ENCODE measurements around the gene CRYBA1.

CRYBA1 gene

DNA sequence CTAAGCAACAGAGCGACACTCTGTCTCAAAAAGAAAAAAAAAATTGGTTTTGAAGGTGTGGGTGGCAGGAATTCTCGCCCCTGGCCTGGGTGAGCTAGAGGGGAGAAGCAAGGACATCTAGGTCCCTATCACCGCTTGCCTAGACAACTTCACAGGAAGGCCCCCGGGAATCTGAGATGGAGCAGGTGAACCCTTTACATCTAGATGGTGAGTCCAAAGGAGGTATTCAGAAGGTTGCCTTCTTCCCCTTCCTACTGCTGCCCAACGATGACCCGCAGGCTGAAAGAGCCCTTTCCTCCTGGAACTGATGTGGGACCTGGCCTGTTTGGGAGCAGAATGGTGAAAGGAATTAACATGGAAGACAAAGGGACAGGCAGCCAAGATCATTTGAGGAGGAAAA lies 1.3 kb upstream of the CRYBA1 start:
- DNase-seq, result no peak
- Histone ChIP-seq H3K27ac (ENCODE audit: low read length, poor library complexity, severe bottlenecking) (no peak overlapping the region), H3K4me3 (ENCODE audit: insufficient read depth in 1 of 2, low read depth in 1 of 2, low read length in 2 of 2) (no peak overlapping the region), H2BK5ac (ENCODE audit: low read depth, low read length, poor library complexity, severe bottlenecking) (no peak overlapping the region), H3K79me1 (replicated peaks; ENCODE audit: low read length, poor library complexity, severe bottlenecking) (no peaks in the 10 kb centered on the region), H3K4me1 (ENCODE audit: control insufficient read depth, insufficient read depth, low read depth, low read length) (peaks cover 20% of the 10 kb centered on the region), H2BK120ac (ENCODE audit: low read depth, low read length) (no peak overlapping the region), H2AK5ac (ENCODE audit: low read length, severe bottlenecking) (peak overlapping the region; percentile 7), H4K91ac (ENCODE audit: low read length) (no peak overlapping the region), H3K18ac (ENCODE audit: low read depth in 1 of 2, low read length in 2 of 2) (no peak overlapping the region), H3K9me3 (ENCODE audit: control insufficient read depth, low read length) (no peaks in the 10 kb centered on the region), H3K27me3 (ENCODE audit: control insufficient read depth in 1 of 2, insufficient read depth in 1 of 2, low read length in 2 of 2) (no peaks in the 10 kb centered on the region), H4K8ac (ENCODE audit: low read length) (no peak overlapping the region), H3K36me3 (ENCODE audit: control insufficient read depth in 1 of 2, insufficient read depth in 2 of 2, low read depth in 1 of 2, low read length in 2 of 2) (no peaks in the 10 kb centered on the region), H2BK15ac (ENCODE audit: low read depth, poor library complexity, severe bottlenecking) (no peak overlapping the region), H3K4ac (ENCODE audit: low read depth in 1 of 2, low read length in 2 of 2) (no peak overlapping the region), H3K14ac (ENCODE audit: low read length in 2 of 2) (no peak overlapping the region), H3K4me2 (ENCODE audit: low read length, poor library complexity, severe bottlenecking) (no peak overlapping the region), H2AFZ (ENCODE audit: low read depth, low read length) (no peak overlapping the region), H3K23ac (ENCODE audit: low read length in 2 of 2) (no peak overlapping the region), H2BK12ac (ENCODE audit: low read length in 2 of 2) (peak overlapping the region in 1 of 2 experiments; percentile 4), H3K9ac (ENCODE audit: low read length) (no peak overlapping the region)
- 96% methylated on average over 6 of the region's 6 CpGs for WGBS

DNA sequence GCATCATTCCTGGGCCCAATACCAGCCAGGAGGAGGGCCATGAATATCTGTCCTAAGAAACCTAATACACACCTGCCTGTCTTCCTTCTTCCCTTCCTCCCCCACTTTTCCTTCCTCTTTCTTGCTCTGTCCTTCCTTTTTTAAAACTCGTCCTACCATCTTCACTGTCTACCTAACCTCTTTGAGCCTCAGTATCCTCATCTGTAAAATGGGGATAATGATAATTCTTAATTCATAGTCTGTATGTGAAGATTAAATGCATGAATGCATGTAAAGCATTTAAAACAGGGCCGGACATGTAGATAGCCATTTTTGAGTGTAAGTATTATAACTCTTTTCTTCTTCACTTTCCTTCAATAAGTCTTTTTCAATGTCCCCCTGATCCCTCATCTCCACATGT lies 560 bp downstream of the CRYBA1 start:
- no peak overlapping the region for H2BK15ac ChIP-seq (ENCODE audit: low read depth, poor library complexity, severe bottlenecking)
- no peak for DNase-seq
- WGBS, result no CpG with 5 or more reads among the region's 2 CpGs
- no peak overlapping the region for H2BK12ac ChIP-seq (ENCODE audit: low read length in 2 of 2)
- H3K18ac ChIP-seq (ENCODE audit: low read depth in 1 of 2, low read length in 2 of 2), result no peak overlapping the region
- no peak overlapping the region for H3K14ac ChIP-seq (ENCODE audit: low read length in 2 of 2)
- no peak overlapping the region for H4K8ac ChIP-seq (ENCODE audit: low read length)
- H3K9ac ChIP-seq (ENCODE audit: low read length), result no peak overlapping the region
- no peak overlapping the region for H2BK120ac ChIP-seq (ENCODE audit: low read depth, low read length)
- H3K4ac ChIP-seq (ENCODE audit: low read depth in 1 of 2, low read length in 2 of 2), result no peak overlapping the region
- no peak overlapping the region for H3K23ac ChIP-seq (ENCODE audit: low read length in 2 of 2)
- H3K4me3 ChIP-seq (ENCODE audit: insufficient read depth in 1 of 2, low read depth in 1 of 2, low read length in 2 of 2), result no peak overlapping the region
- no peak overlapping the region for H3K27ac ChIP-seq (ENCODE audit: low read length, poor library complexity, severe bottlenecking)
- no peaks in the 10 kb centered on the region for H3K27me3 ChIP-seq (ENCODE audit: control insufficient read depth in 1 of 2, insufficient read depth in 1 of 2, low read length in 2 of 2)
- no peak overlapping the region for H2AFZ ChIP-seq (ENCODE audit: low read depth, low read length)
- H3K36me3 ChIP-seq (ENCODE audit: control insufficient read depth in 1 of 2, insufficient read depth in 2 of 2, low read depth in 1 of 2, low read length in 2 of 2), result no peaks in the 10 kb centered on the region
- H3K4me1 ChIP-seq (ENCODE audit: control insufficient read depth, insufficient read depth, low read depth, low read length), result peaks cover 19% of the 10 kb centered on the region
- no peak overlapping the region for H3K4me2 ChIP-seq (ENCODE audit: low read length, poor library complexity, severe bottlenecking)
- H4K91ac ChIP-seq (ENCODE audit: low read length), result no peak overlapping the region
- H3K9me3 ChIP-seq (ENCODE audit: control insufficient read depth, low read length), result no peaks in the 10 kb centered on the region
- H3K79me1 ChIP-seq (replicated peaks; ENCODE audit: low read length, poor library complexity, severe bottlenecking), result no peaks in the 10 kb centered on the region
- H2AK5ac ChIP-seq (ENCODE audit: low read length, severe bottlenecking), result peak overlapping the region; percentile 57
- no peak overlapping the region for H2BK5ac ChIP-seq (ENCODE audit: low read depth, low read length, poor library complexity, severe bottlenecking)

DNA sequence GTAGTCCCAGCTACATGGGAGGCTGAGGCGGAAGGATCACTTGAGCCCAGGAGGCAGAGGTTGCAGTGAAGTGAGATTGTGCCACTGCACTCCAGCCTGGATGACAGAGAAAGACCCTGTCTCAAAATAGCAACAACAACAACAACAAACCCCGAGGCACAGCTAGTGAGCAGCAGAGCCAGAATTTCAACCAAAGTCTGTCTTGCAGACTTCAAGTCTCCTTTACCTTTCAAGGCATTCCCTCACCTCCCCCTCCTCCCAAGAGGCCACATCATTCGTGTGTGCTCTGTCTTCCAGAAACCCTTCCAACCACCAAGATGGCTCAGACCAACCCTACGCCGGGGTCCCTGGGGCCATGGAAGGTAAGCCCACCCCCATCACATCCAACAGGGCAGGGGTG lies 2.2 kb downstream of the CRYBA1 start:
- H3K36me3 ChIP-seq (ENCODE audit: control insufficient read depth in 1 of 2, insufficient read depth in 2 of 2, low read depth in 1 of 2, low read length in 2 of 2), result peaks cover 0 to 2% of the 10 kb centered on the region in 2 experiments
- no peak overlapping the region for H3K27ac ChIP-seq (ENCODE audit: low read length, poor library complexity, severe bottlenecking)
- no peak for DNase-seq
- no peak overlapping the region for H3K4me2 ChIP-seq (ENCODE audit: low read length, poor library complexity, severe bottlenecking)
- H4K91ac ChIP-seq (ENCODE audit: low read length), result no peak overlapping the region
- peak overlapping the region in 1 of 2 experiments; percentile 39 for H3K14ac ChIP-seq (ENCODE audit: low read length in 2 of 2)
- peak overlapping the region; percentile 83 for H2AK5ac ChIP-seq (ENCODE audit: low read length, severe bottlenecking)
- no peak overlapping the region for H3K4ac ChIP-seq (ENCODE audit: low read depth in 1 of 2, low read length in 2 of 2)
- H3K4me1 ChIP-seq (ENCODE audit: control insufficient read depth, insufficient read depth, low read depth, low read length), result peaks cover 17% of the 10 kb centered on the region
- H3K9ac ChIP-seq (ENCODE audit: low read length), result no peak overlapping the region
- H2BK120ac ChIP-seq (ENCODE audit: low read depth, low read length), result no peak overlapping the region
- H3K4me3 ChIP-seq (ENCODE audit: insufficient read depth in 1 of 2, low read depth in 1 of 2, low read length in 2 of 2), result no peak overlapping the region
- no peaks in the 10 kb centered on the region for H3K27me3 ChIP-seq (ENCODE audit: control insufficient read depth in 1 of 2, insufficient read depth in 1 of 2, low read length in 2 of 2)
- H3K23ac ChIP-seq (ENCODE audit: low read length in 2 of 2), result no peak overlapping the region
- no peak overlapping the region for H4K8ac ChIP-seq (ENCODE audit: low read length)
- H2AFZ ChIP-seq (ENCODE audit: low read depth, low read length), result no peak overlapping the region
- H2BK15ac ChIP-seq (ENCODE audit: low read depth, poor library complexity, severe bottlenecking), result no peak overlapping the region
- no peaks in the 10 kb centered on the region for H3K9me3 ChIP-seq (ENCODE audit: control insufficient read depth, low read length)
- no peaks in the 10 kb centered on the region for H3K79me1 ChIP-seq (replicated peaks; ENCODE audit: low read length, poor library complexity, severe bottlenecking)
- H2BK12ac ChIP-seq (ENCODE audit: low read length in 2 of 2), result no peak overlapping the region
- 94% methylated on average over 5 of the region's 5 CpGs for WGBS
- no peak overlapping the region for H2BK5ac ChIP-seq (ENCODE audit: low read depth, low read length, poor library complexity, severe bottlenecking)
- H3K18ac ChIP-seq (ENCODE audit: low read depth in 1 of 2, low read length in 2 of 2), result peak overlapping the region in 1 of 2 experiments; percentile 19

DNA sequence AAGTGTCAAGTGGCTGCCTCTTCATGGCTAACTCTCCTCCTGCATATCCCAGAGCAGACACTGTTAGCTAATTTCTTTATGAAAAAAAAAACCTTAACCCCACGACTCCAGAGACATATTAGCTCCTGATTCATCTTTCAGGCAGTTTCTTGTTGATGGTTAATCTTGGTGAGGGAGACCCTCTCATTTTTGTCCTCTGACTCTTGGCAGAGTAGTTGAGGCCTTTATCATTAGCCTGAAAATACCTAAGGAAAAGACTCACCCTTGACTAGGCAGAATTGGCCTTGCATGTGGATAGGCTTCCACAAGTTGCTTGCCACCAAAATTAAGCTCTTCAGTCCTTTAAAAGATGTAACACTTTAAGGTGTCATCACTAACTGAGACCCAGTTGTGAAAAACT lies 4.0 kb downstream of the CRYBA1 start:
- Histone ChIP-seq H2AK5ac (ENCODE audit: low read length, severe bottlenecking) (peak overlapping the region; percentile 61), H4K8ac (ENCODE audit: low read length) (no peak overlapping the region), H2BK5ac (ENCODE audit: low read depth, low read length, poor library complexity, severe bottlenecking) (peak overlapping the region; percentile 39), H3K4me2 (ENCODE audit: low read length, poor library complexity, severe bottlenecking) (no peak overlapping the region), H2AFZ (ENCODE audit: low read depth, low read length) (no peak overlapping the region), H3K4me1 (ENCODE audit: control insufficient read depth, insufficient read depth, low read depth, low read length) (peaks cover 17% of the 10 kb centered on the region), H3K14ac (ENCODE audit: low read length in 2 of 2) (no peak overlapping the region), H3K23ac (ENCODE audit: low read length in 2 of 2) (no peak overlapping the region), H3K4me3 (ENCODE audit: insufficient read depth in 1 of 2, low read depth in 1 of 2, low read length in 2 of 2) (no peak overlapping the region), H2BK12ac (ENCODE audit: low read length in 2 of 2) (no peak overlapping the region), H3K18ac (ENCODE audit: low read depth in 1 of 2, low read length in 2 of 2) (no peak overlapping the region), H2BK15ac (ENCODE audit: low read depth, poor library complexity, severe bottlenecking) (no peak overlapping the region), H4K91ac (ENCODE audit: low read length) (no peak overlapping the region), H3K9ac (ENCODE audit: low read length) (no peak overlapping the region), H3K27me3 (ENCODE audit: control insufficient read depth in 1 of 2, insufficient read depth in 1 of 2, low read length in 2 of 2) (no peaks in the 10 kb centered on the region), H2BK120ac (ENCODE audit: low read depth, low read length) (no peak overlapping the region), H3K36me3 (ENCODE audit: control insufficient read depth in 1 of 2, insufficient read depth in 2 of 2, low read depth in 1 of 2, low read length in 2 of 2) (peaks cover 5 to 9% of the 10 kb centered on the region in 2 experiments), H3K9me3 (ENCODE audit: control insufficient read depth, low read length) (no peaks in the 10 kb centered on the region), H3K27ac (ENCODE audit: low read length, poor library complexity, severe bottlenecking) (peak overlapping the region; percentile 87), H3K79me1 (replicated peaks; ENCODE audit: low read length, poor library complexity, severe bottlenecking) (no peaks in the 10 kb centered on the region), H3K4ac (ENCODE audit: low read depth in 1 of 2, low read length in 2 of 2) (no peak overlapping the region)
- WGBS, result no CpG with 5 or more reads among the region's 1 CpG
- DNase-seq, result peak; percentile 49
